NCI-H1930 (cell line): ENCODE data around the gene NFIA.
A peak's percentile ranks its signal among the peaks of the same experiment; 100 is the strongest.

ENCODE experiments used
- DNase-seq, 2 experiments: peaks; one replicate each; lab custom pipeline; 2025; lab: John Stamatoyannopoulos, UW

The NFIA gene

DNA sequence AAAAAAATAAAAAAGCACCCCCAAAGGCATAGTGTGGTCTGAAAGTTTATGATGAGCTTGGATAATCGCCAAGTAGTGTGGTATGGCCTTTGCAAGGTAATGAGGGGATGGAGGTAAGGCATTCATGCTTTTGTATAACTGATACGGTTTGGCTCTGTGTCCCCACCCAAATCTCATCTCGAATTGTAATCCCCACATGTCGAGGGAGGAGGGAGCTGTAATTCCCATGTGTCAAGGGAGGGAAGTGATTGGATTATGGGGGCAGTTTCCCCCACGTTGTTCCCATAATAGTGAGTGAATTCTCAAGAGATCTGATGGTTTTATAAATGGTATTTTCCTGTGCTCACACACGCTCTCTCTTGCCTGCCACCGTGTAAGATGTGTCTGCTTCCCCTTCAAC lies 215.5 kb downstream of the NFIA start:
- no peak for DNase-seq

DNA sequence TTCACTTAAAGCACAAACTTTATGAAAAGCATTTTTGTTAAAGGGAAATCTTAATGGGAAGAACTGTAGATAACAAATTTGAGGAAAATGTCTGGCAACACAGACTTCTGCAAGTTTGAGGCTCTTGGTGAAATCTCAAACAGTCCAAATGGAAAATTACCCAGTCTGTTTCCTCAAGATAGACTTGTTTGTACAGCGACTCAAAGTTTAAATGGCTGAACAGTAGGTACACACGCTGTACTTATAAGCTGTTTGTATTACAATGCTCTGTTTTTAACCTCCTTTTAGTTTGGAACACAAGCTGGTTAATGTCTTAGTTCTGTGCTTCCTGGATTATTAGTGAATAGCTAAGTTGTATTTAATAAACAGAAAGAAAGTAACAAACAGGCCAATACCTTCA lies 217.1 kb downstream of the NFIA start:
- DNase-seq = no peak

DNA sequence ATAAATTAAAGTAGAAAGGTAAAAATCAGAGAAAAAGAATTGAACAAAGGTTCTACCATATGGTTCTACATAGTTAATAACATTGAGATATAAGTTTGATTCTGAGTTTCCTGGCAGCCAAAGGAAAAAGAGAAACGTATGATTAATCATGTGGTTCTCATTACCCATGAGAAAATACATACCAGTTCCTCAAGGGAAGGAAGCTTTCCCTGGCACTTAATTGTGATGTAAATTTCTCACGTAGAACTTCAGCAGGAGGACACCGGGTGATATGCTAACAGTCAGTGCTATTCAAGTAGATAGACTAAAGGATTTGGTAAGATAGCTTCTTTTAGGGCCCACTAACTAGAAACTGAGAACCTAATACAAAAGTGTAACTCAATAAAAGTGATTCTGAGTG lies 218.5 kb downstream of the NFIA start:
- no peak for DNase-seq

DNA sequence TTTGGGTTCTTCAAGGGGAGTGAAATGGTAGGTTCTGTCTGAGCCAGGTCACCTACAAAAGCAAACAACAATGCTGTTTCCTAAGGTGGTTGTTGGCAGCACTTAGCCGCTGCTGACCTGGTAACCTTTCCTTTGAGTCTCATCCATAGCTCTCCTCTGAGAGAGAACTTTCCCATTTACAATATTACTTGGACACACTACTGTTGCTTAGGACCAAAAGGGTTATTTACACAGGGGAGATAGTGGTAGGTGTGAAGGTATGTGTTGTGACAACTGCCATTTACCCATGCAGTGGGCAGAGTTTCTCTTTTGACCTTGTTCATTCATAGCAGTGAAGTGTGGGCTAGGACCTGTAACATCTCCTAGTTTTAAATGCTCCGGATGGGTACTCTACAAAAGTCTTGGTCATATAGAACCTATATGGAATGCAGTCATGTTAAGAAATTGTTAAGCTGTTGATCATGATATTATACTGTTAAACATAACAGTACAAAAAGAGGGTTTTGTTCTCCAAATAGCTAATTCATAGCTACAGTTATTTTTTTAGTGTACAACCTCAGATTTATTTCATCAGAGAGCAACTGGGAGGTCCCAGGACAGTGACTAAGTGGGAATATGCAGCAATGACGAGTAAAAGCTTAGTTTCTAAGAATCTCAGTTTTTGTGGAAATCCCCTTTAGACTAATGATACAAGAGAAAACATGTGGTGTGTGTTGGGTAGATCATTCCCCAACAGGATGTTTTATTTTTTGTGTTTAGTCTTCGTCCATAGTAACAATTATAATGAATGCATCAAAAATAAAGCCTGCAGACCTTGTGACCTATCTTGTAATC lies 219.7 kb downstream of the NFIA start:
- no peak for DNase-seq

DNA sequence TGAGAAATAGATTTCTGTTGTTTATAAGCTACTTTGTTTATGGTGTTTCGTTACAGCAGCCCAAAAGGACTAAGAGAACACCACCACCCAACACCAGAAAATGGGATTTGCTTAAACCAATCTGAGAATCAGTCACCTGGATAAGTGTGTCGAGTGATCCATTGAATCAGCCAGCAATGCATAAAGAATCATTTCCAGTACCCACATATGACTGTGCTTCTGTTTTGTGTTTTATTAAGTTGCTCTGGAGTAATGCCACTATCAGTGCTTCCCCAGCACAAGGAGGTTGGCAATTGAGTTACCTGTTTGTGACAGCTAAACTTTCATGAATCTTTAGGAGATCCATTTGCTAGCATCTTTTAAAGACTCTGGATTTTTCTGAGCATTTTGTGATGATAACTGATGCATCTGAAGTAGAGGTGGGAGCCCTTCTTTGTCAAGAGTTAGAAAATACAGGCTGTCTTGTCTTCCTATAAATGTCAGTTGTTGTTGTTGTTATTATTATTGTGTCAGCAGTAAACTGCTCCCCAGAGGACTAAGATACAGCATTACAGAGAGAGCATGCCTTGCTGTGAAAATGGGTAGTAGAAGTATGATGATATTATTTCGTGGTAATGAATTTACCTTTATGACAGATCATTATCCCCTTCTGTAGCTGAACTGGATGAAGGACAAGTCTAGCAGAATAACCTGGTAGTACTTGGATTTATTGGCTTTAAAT lies 225.2 kb downstream of the NFIA start:
- DNase-seq = no peak

DNA sequence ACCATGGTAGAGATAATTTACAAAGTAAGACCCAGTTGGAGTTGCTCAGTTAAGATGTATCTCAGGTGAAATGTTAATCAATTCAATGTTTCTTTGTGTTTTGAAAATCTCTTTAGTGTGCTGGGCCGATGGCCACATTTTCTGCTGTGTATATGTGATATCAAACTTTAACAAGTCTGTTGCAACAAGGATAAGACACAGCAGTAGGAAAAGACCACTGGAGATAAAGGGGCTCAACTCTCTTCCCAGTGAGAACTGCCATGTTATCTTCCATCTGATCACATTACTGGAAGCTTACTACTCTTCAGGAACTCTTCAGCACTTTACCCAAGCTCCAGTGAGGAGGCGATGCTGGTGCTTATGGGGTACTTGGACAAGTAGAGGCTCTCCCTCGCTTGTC lies 227.7 kb downstream of the NFIA start:
- no peak for DNase-seq

DNA sequence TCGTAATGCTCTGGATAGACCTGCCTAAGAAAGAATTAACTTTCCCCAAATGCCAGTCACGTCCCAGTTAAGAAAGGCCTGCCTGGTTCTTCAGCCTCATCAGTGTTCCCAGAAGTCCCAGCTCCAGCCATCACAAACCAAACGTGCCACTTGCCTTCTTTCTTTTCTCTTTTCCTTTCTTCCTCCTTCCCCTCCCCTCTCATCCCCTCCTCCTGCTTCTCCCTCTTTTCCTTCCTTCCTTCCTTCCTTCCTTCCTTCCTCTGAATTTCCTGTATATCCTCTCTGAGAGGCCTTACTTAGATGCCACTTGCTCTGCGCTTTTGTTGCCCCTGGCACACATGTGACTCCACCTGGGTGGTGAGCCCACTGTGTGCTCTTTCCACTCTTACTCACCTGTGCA lies 228.2 kb downstream of the NFIA start:
- no peak for DNase-seq

DNA sequence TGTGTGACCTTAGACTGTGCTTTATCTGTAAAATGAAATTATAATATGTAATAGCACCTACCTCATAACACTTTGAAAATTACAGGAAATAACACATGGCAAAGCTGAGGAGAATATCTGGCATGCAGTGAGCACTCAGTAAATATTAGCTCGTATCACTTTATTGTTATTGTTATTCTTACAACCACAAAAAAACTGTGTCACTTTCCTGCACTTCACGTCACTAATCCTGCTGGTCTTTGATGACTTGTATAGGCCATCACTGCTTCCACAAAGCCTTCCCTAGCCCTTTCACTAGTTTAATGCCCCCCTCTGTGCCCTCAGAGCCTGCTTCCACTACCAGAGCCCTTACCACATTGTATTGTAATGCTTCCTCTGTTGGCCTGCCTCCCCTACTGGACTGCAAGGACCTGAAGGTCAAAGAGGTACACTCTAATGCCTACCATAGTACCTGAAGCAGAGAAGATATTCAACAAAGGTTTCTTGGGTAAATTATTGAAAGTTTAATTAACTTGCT lies 231.6 kb downstream of the NFIA start:
- DNase-seq = no peak

DNA sequence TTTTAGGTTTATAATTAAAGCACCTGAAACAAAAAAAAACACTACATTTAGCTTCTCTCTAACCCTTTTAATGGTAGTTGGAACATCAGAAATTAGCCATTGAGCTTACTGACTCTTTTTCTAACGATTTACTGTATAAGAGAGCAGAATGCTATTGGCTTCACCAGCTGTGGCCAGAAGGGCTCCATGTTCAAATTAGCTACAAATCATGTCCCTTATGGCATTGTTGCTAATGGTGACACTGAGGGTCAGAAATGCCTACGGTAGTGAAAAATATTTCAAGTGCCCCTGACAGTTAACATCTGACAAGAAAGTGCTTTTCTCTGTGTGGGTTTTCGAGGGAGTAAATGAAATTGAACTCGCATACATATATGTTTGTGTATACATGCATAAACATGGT lies 232.7 kb downstream of the NFIA start:
- DNase-seq = no peak

DNA sequence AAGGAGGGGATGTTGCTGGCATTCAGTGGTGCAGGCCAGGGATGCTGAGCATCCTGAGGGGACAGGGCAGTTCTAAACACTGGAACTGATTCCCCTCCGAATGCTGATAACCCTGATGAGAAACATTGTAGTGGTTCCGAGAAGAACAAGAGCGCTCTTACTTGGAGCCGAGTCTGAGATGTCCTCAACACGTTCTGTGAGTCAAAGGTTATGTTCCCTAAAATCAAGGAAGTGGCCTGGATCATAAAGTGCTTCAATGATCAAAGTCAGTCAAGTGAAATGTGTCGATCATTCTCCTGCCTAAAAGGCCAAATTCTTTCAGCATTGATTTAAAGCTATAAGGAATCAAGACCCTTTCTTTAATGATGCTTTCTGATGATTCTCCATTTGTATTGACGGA lies 234.1 kb downstream of the NFIA start:
- no peak for DNase-seq

DNA sequence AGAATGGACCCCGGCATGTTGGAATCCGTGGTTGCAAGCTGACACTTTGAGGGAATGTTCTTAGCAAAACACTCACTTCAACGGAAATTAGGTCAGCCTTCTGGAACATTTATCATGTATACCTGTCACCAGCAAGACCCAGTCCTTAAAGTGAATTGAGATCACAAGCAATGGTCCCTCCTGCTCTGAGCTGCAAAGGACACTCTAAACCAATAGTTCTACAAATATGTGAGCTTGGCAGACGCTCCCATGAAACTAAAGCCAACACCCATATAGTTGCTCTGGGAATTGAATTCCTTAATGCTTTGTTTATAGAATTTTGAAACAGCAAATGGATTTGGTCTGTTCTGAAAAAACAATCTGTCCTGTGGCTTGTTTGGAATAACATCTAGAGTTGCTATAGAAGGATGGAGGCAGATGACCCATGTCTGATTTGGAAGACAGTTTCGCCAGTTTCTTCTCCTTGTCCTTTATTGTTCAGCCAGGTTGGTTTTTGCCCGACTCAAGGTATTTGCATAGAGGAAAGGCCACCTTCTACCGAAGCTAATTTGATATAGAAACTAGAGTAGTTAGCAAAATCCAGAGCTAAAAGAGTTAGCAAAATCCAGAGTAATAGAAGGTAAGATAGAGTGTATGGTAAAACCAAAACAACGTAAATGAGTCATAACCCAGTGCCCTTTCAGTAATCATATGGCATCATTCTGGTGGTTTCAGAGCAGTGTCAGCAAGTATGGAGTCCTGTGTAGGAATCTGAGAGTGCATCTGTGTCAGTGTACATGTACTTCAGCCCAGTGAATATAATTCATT lies 236.2 kb downstream of the NFIA start:
- DNase-seq = no peak

DNA sequence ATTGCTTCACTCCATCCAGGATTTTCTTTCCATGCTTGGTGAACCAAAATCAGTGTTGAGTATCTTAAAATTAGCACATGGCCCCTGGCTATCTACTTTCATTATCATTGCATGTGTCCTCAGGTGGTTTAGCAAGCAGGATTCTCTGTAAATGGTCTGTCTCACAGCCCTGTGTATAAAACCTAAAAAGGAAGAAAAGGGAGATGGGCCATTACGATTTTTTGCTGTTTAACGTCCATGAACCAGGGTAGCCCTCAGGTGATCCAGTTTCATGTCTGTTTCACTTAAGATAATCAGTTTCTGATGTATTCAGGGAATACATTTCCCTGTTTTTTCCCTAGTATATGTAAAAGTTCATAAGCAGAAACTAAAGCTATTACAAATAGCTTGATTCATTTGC lies 238.2 kb downstream of the NFIA start:
- DNase-seq = no peak

DNA sequence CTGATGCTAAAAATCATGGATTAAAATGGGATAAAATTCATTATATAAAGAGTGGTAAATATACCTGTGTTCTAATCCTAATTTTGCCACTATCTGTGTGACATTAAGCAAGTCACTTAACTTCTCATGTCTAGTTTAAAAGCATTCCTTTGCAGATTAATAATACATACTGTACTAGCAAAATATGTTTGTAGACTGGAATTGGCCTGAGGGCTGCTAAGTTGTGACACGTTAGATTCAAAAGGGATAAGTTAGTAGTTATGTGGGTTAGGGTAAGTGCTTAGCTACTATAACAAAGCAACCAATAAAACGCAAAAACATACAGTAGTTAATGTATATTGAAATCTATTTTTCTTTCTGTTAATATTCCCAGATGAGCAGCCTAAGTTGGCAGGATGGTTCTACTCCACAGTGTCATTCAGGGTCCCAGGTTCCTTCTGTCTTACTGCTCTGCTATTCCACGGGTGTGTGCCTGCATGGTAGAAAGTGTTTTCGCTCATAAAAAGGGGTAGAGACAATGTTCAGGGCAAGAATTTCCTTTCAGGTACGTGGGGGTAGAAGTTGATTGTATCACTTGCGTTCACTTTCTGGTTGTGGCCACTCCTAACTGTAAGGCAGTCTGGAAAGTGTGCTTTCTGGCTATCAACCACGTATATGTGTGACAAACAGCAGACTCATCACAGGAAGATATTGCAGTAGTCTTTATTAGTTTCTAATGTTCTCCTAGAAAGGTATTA lies 239.8 kb downstream of the NFIA start:
- DNase-seq = no peak

DNA sequence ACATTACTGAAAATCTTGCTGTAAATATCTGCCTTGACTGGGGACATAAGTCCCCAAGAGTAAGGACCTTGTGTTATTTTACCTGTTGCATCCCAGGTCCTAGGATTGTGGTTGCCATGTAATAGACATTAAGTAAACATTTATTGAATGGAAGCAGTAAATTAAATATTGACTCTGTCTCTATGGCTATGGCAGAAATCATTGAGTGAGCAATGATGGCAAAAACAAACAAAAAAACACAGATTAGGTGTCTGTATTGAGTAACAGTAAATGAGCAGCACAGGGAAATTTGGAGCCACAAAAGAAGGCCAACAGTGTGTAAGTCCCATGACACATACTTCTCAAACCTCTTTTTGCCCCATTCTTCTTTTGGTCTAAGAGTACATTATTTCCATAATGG lies 240.4 kb downstream of the NFIA start:
- peak in 1 of 2 experiments; percentile 54 for DNase-seq

DNA sequence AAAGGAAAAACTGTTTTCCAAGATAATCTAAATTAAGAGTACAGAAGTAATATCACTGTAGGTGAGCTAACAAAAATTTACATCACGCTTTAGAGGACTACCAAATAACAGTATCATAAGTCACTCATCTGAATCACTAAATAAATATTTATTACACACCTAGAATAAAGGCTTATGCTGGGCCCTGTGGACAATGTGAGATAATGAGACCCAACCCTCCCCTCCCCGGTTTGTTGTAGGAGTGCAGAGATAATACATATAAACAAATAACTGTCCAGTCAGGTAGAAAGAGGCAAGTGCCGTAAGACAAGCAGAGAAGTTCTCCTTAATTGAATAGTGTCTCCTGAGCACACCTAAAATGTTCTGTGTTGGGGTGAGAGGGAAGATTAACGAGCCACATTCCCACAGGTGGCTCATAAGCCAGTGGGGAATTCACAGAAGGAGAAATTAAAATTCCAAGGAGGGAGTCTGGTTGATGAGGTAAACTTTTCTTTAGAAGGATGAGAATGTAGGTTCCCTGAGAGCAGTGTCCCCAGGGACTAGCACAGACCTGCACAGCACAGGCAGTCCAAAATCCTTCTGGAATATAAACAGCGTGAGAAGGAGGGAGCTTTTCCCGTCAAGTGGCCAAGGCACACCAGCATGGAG lies 241.4 kb downstream of the NFIA start:
- no peak for DNase-seq

DNA sequence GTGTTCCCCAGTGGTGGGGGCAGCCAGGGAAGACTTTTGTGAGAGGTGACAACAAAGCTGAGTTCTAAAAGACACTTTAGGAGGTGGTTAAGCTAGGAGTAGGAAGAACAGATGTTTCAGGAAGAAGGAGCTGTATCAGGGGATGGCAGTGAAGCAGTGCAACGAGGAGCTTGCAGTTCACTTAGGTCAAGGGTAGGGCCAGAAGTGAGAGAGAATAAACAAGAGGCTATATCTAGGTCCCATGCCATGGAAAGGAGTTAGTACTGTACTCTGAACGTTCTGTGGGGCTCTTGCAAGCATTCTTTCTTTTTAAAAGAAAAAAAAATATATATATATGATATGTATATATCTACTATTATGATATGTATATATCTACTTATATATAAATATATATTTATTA lies 244.4 kb downstream of the NFIA start:
- no peak for DNase-seq

DNA sequence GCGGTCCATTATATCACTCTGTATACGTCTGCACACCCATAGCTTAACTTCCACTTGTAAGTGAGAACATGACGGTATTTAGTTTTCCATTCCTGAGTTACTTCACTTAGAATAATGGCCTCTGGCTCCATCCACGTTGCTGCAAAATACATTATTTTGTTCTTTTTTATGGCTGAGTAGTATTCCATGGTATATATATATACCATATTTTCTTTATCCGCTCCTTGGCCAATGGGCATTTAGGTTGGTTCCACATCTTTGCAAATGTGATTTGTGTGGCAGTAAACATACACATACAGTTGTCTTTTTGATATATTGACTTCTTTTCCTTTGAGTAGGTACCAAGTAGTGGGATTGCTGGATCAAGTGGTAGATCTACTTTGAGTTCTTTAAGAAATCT lies 245.1 kb downstream of the NFIA start:
- DNase-seq = no peak

DNA sequence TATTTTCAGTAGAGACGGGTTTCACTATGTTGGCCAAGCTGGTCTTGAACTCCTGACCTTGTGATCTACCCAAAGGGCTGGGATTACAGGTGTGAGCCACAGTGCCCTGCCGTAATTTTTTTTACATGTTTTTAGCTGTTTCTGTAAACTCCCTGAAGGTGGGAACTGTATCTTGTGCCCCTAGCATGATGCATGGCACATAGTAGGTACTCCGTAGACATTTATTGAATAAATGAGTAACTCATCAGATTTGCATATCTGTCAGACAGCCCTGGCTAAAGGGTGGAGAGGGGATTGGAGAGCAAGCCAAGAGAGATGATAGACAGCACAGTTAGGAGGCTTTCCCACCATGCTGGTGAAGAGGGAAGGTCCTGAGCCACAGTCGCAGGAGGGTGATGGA lies 247.2 kb downstream of the NFIA start:
- no peak for DNase-seq

DNA sequence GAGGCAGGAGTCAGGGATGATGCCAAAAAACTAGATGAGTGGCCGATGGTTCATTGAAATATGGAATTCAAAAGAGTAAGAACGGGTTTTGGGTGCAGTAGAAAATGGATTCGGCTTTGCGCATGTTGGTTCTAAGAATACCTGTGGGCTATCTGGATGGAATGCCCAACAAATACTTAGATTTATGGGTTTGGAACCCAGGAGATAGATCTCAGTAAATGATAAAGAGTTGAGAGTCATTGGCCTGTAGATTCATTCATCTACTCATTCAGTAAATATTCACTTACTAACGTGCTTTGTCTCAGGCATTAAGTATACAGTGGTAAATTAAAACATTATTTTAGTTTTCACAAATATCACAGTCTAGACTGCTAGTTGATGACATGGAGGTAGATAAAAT lies 247.7 kb downstream of the NFIA start:
- DNase-seq = no peak

DNA sequence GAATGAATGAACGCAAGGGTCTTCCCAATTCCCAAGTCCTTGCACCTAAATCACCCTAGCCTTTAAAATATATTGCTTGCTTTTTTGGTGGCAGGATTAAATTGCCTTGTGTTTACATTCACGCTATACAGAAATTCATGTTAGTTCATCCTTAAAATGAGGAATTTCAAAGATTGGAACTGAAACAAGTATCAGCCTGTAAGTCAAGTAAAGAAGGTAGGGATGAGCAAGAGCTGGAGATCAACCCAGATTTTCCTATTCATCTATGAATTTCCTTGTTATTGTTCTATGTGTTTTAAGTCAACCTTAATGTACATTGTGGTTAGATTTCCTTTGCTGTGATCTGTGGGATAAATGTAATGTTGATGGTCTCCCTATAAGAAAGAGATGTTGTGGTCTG lies 248.2 kb downstream of the NFIA start:
- no peak for DNase-seq

DNA sequence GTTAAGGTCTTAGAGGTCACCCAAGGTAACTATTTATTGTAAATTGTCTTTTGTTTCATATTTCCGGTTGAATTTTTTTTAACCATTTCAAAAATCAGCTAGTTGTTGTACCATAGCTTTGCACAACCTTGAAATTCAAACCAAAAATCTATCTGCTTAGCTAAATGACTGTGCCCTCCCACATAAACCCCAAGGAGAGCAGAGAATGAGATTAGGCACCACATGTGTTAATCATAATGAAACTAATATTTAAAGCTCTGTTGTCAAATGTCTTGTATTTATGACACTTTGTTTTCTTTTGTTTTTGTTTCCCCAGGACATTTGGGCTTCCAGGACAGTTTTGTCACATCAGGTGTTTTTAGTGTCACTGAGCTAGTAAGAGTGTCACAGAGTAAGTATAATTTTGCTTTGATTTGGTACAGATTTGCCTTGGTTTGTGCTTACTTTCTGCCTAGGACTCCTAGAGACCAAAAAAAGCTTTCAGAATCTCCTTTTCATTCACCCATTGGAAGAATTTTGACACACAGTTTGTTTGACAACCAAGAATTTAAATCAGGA lies 249.9 kb downstream of the NFIA start:
- DNase-seq = no peak
